Hepatocyte (in vitro differentiated cells): ENCODE measurements around the gene DNAJC15.

Experiments used
- CTCF ChIP-seq: fragments of 200-600 bp; sonication (generic); IDR thresholded peaks from 2 replicates; pipeline ENCODE4 v1.5.1; 2016; ENCODE audit warnings: antibody characterized with exemption, mild to moderate bottlenecking; ENCODE audit not compliant: poor library complexity
- EZH2 ChIP-seq: fragments of 200-600 bp; sonication (generic); IDR thresholded peaks from 2 replicates; pipeline ENCODE4 v1.6.1; 2016; ENCODE audit warnings: antibody characterized with exemption, mild to moderate bottlenecking, borderline replicate concordance
- EZH2phosphoT487 ChIP-seq: fragments of 200-600 bp; sonication (generic); IDR thresholded peaks from one replicate; pipeline ENCODE4 v1.6.1; 2018; ENCODE audit warnings: antibody characterized with exemption, mild to moderate bottlenecking, low read depth, moderate library complexity; ENCODE audit not compliant: unreplicated experiment, severe bottlenecking

GRCh38 chr13:43132257-43132656, 108.9 kb downstream of the DNAJC15 start:
- TF ChIP-seq CTCF (peak; percentile 46), EZH2phosphoT487 (no peak), EZH2 (no peak)
